ENCODE measurements around the gene ZCCHC14. TPM values are rescaled to one million over a fixed set of nuclear protein-coding genes. Genes with fewer than 3 reads are reported as not detected.

The ZCCHC14 gene
- total and polyA plus RNA-seq, 2 of the 13 experiments (the other 11 are each of a cell fraction or from before 2014, with no cell fraction given): 12.4 to 12.5 TPM

DNA sequence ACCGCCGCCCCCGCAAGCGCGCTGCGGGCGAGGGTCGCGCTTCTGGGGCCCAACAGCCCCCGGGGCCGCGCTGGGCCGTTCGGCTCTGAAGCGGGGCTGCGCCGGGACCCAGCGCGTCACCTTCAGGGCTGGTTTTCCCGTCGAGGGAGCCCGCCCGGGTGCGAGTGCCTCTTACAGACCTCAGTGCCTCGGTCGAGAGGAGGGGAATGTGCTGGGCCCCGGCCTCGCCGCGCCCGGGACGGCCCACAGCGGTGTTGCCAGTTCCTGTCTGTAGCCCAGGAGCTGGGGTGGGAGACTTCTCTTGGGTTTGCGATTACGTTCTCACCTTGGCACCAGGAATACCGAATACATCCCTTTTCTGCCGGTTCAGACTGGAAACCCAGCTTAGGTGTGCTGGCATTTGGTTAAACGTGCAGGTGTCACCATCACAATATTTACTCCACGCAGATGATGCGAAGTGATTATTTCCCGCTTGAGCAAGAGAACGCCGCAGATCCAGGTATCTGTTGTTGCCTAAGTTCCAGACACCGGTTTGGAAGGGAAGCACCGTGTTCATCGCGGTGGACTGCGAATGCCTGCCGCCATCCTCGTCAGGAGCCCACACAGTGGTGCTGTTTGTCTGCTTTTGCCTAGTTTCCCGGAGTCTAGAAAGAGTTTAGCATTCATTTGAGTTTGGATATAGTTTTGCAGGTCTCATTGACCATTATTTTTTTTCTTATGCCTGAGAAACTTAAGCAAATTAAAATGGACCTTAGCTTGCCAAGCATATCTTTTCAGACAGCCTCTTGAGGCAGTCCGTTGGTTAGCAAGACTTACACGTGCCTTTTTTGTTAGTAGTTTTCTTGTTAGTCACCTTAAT is 99.8 kb downstream of the ZCCHC14 start (continued):
- TF ChIP-seq, protein P1, sequence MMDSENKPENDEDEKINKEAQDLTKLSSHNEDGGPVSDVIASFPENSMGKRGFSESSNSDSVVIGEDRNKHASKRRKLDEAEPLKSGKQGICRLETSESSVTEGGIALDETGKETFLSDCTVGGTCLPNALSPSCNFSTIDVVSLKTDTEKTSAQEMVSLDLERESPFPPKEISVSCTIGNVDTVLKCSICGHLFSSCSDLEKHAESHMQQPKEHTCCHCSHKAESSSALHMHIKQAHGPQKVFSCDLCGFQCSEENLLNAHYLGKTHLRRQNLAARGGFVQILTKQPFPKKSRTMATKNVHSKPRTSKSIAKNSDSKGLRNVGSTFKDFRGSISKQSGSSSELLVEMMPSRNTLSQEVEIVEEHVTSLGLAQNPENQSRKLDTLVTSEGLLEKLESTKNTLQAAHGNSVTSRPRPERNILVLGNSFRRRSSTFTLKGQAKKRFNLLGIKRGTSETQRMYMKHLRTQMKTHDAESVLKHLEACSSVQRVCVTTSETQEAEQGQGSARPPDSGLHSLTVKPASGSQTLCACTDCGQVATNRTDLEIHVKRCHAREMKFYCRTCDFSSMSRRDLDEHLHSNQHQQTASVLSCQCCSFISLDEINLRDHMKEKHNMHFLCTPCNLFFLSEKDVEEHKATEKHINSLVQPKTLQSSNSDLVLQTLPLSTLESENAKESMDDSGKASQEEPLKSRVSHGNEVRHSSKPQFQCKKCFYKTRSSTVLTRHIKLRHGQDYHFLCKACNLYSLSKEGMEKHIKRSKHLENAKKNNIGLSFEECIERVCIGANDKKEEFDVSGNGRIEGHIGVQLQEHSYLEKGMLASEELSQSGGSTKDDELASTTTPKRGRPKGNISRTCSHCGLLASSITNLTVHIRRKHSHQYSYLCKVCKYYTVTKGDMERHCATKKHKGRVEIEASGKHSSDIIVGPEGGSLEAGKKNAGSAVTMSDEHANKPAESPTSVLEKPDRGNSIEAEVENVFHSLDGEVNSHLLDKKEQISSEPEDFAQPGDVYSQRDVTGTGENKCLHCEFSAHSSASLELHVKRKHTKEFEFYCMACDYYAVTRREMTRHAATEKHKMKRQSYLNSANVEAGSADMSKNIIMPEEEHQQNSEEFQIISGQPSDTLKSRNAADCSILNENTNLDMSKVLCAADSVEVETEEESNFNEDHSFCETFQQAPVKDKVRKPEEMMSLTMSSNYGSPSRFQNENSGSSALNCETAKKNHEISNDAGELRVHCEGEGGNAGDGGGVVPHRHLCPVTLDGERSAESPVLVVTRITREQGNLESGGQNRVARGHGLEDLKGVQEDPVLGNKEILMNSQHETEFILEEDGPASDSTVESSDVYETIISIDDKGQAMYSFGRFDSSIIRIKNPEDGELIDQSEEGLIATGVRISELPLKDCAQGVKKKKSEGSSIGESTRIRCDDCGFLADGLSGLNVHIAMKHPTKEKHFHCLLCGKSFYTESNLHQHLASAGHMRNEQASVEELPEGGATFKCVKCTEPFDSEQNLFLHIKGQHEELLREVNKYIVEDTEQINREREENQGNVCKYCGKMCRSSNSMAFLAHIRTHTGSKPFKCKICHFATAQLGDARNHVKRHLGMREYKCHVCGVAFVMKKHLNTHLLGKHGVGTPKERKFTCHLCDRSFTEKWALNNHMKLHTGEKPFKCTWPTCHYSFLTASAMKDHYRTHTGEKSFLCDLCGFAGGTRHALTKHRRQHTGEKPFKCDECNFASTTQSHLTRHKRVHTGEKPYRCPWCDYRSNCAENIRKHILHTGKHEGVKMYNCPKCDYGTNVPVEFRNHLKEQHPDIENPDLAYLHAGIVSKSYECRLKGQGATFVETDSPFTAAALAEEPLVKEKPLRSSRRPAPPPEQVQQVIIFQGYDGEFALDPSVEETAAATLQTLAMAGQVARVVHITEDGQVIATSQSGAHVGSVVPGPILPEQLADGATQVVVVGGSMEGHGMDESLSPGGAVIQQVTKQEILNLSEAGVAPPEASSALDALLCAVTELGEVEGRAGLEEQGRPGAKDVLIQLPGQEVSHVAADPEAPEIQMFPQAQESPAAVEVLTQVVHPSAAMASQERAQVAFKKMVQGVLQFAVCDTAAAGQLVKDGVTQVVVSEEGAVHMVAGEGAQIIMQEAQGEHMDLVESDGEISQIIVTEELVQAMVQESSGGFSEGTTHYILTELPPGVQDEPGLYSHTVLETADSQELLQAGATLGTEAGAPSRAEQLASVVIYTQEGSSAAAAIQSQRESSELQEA (CRISPR knock-in tag; IDR thresholded peaks at IDR 0.05; ENCODE audit: not compliant biosample characterization): no peak
- 0 out of 2 replicates have a peak, but pooled peaks have one; percentile 47 for TF ChIP-seq ZFP82 (CRISPR knock-in tag; IDR thresholded peaks at IDR 0.05; ENCODE audit: borderline replicate concordance)
- 0 out of 2 replicates have a peak, but pooled peaks have one; percentile 23 for TF ChIP-seq MIER2 (CRISPR knock-in tag; IDR thresholded peaks at IDR 0.05)
- TF ChIP-seq, protein P2, sequence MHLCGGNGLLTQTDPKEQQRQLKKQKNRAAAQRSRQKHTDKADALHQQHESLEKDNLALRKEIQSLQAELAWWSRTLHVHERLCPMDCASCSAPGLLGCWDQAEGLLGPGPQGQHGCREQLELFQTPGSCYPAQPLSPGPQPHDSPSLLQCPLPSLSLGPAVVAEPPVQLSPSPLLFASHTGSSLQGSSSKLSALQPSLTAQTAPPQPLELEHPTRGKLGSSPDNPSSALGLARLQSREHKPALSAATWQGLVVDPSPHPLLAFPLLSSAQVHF (CRISPR knock-in tag; IDR thresholded peaks at IDR 0.05): 0 out of 2 replicates have a peak, but pooled peaks have one; percentile 27
- TF ChIP-seq ZBTB7A (CRISPR knock-in tag; IDR thresholded peaks at IDR 0.05): no peak
- peak; percentile 84 for TF ChIP-seq ZNF619 (CRISPR knock-in tag; IDR thresholded peaks at IDR 0.05)
- peak; percentile 29; the same call in 1 of the 2 replicates for TF ChIP-seq ZBTB7B (CRISPR knock-in tag; IDR thresholded peaks at IDR 0.05)
- TF ChIP-seq, protein P3, sequence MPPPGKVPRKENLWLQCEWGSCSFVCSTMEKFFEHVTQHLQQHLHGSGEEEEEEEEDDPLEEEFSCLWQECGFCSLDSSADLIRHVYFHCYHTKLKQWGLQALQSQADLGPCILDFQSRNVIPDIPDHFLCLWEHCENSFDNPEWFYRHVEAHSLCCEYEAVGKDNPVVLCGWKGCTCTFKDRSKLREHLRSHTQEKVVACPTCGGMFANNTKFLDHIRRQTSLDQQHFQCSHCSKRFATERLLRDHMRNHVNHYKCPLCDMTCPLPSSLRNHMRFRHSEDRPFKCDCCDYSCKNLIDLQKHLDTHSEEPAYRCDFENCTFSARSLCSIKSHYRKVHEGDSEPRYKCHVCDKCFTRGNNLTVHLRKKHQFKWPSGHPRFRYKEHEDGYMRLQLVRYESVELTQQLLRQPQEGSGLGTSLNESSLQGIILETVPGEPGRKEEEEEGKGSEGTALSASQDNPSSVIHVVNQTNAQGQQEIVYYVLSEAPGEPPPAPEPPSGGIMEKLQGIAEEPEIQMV (CRISPR knock-in tag; IDR thresholded peaks at IDR 0.05; ENCODE audit: low read depth): 0 out of 2 replicates have a peak, but pooled peaks have one; percentile 46
- TF ChIP-seq IRF2 (CRISPR knock-in tag; IDR thresholded peaks at IDR 0.05): peak; percentile 29; the same call in 1 of the 2 replicates
- peak; percentile 79; the same call in 1 of the 2 replicates for TF ChIP-seq NFKBIZ (CRISPR knock-in tag; IDR thresholded peaks at IDR 0.05)
- peak; percentile 45; the same call in 1 of the 2 replicates for TF ChIP-seq TSC22D2 (CRISPR knock-in tag; IDR thresholded peaks at IDR 0.05; ENCODE audit: borderline replicate concordance)
- TF ChIP-seq, protein P4, sequence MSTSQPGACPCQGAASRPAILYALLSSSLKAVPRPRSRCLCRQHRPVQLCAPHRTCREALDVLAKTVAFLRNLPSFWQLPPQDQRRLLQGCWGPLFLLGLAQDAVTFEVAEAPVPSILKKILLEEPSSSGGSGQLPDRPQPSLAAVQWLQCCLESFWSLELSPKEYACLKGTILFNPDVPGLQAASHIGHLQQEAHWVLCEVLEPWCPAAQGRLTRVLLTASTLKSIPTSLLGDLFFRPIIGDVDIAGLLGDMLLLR (CRISPR knock-in tag; IDR thresholded peaks at IDR 0.05): peak; percentile 68; the same call in 1 of the 2 replicates
- TF ChIP-seq ETV6 (CRISPR knock-in tag; conservative IDR thresholded peaks at IDR 0.05): peak; percentile 67; the same call in 1 of the 2 replicates
- TF ChIP-seq RBFOX2 (IDR thresholded peaks at IDR 0.05; ENCODE audit: low read depth, low read length): no peak
- no peak for TF ChIP-seq DR1 (CRISPR knock-in tag; IDR thresholded peaks at IDR 0.05)
- TF ChIP-seq, protein P5, sequence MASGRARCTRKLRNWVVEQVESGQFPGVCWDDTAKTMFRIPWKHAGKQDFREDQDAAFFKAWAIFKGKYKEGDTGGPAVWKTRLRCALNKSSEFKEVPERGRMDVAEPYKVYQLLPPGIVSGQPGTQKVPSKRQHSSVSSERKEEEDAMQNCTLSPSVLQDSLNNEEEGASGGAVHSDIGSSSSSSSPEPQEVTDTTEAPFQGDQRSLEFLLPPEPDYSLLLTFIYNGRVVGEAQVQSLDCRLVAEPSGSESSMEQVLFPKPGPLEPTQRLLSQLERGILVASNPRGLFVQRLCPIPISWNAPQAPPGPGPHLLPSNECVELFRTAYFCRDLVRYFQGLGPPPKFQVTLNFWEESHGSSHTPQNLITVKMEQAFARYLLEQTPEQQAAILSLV (CRISPR knock-in tag; IDR thresholded peaks at IDR 0.05; ENCODE audit: borderline replicate concordance): no peak

Data from HepG2 (cell line).